GM12878 (cell line): ENCODE data around the gene CSE1L. TPM values are rescaled to one million over a fixed set of nuclear protein-coding genes. Genes with fewer than 3 reads are reported as not detected.

Source experiments
- ATAC-seq: fragments of 200-7000 bp; cut with Tn5 transposase; 3 replicates; pipeline ENCODE4 v1.9.1; 2020; ENCODE audit warnings: mild to moderate bottlenecking, moderate library complexity
- BruUV-seq: library from RNA; stranded (reverse); fragments of 400-500 nt; replicated peaks from 2 replicates; lab custom pipeline; 2021; lab: Mats Ljungman, UMichigan
- CTCF ChIA-PET: fragments of 300-600 bp; sonication (Branson Sonifier 250); formaldehyde crosslinking; extraction: SDS; loops from one replicate; lab custom pipeline; 2021; ENCODE audit warnings: inconsistent platforms; lab: Yijun Ruan, JAX
- POLR2A ChIA-PET: fragments of 350-600 bp; formaldehyde crosslinking; extraction: SDS; loops from one replicate; lab custom pipeline; 2021; ENCODE audit warnings: inconsistent platforms; lab: Charles Lee
- RAD21 ChIA-PET: fragments of 300-600 bp; sonication (Branson Sonifier 250); formaldehyde crosslinking; loops from one replicate; lab custom pipeline; 2023; ENCODE audit warnings: antibody characterized with exemption; ENCODE audit not compliant: unreplicated experiment; lab: Charles Lee
- SMC1A ChIA-PET: fragments of 300-600 bp; sonication (Branson Sonifier 250); formaldehyde crosslinking; loops from one replicate; lab custom pipeline; 2023; ENCODE audit not compliant: unreplicated experiment, uncharacterized antibody; lab: Charles Lee
- DNase-seq: peaks from one replicate; pipeline ENCODE4 v3.0.0-alpha.2; 2011; ENCODE audit warnings: low read depth, low spot score
- FAIRE-seq: peaks from 3 replicates; lab custom pipeline; 2011; peaks lifted over from hg19 to GRCh38; lab: Jason Lieb, UNC
- H2AFZ ChIP-seq: 2 replicates; pipeline ENCODE4 v1.6.0; 2011; ENCODE audit warnings: low read depth, low read length, control low read depth; ENCODE audit not compliant: control insufficient read depth
- H3K27ac ChIP-seq: 2 replicates; pipeline ENCODE4 v1.5.1; 2011; ENCODE audit warnings: control low read depth; ENCODE audit not compliant: control insufficient read depth, insufficient read depth
- H3K27me3 ChIP-seq, 2 experiments: replicated peaks in 1 of 2; 2 replicates each; pipeline versions ENCODE4 v1.6.0 to v1.6.1; 2011; ENCODE audit warnings: low read length in 1 of 2; ENCODE audit not compliant: control insufficient read depth in 2 of 2, insufficient read depth in 2 of 2
- H3K36me3 ChIP-seq, 2 experiments: 2 replicates each; pipeline ENCODE4 v1.5.1; 2011; ENCODE audit warnings: low read length in 1 of 2; ENCODE audit not compliant: control insufficient read depth in 2 of 2, insufficient read depth in 2 of 2
- H3K4me1 ChIP-seq: 2 replicates; pipeline ENCODE4 v1.6.1; 2011; ENCODE audit warnings: mild to moderate bottlenecking, low read length, moderate library complexity, mixed read lengths; ENCODE audit not compliant: control insufficient read depth, insufficient read depth
- H3K4me2 ChIP-seq: 2 replicates; pipeline ENCODE4 v1.6.0; 2011; ENCODE audit warnings: control low read depth; ENCODE audit not compliant: control insufficient read depth, insufficient read depth
- H3K4me3 ChIP-seq: fragments of 200-600 bp; sonication (generic); 2 replicates; pipeline ENCODE4 v1.5.1; 2016
- H3K79me2 ChIP-seq: 2 replicates; pipeline ENCODE4 v1.6.0; 2011; ENCODE audit warnings: low read length; ENCODE audit not compliant: control insufficient read depth, insufficient read depth
- H3K9ac ChIP-seq: 2 replicates; pipeline ENCODE4 v1.8.0; 2011; ENCODE audit warnings: low read length, control low read depth, mixed read lengths; ENCODE audit not compliant: control insufficient read depth, insufficient read depth
- H3K9me3 ChIP-seq: replicated peaks from 3 replicates; pipeline ENCODE4 v1.5.1; 2011; ENCODE audit warnings: mild to moderate bottlenecking, low read length; ENCODE audit not compliant: control insufficient read depth, insufficient read depth
- H4K20me1 ChIP-seq: 2 replicates; pipeline ENCODE4 v1.6.0; 2011; ENCODE audit not compliant: control insufficient read depth, insufficient read depth
- BCL3 ChIP-seq: IDR thresholded peaks from 2 replicates; pipeline ENCODE4 v1.6.1; 2011; ENCODE audit warnings: borderline replicate concordance, low read depth, mild to moderate bottlenecking, moderate library complexity, low read length; ENCODE audit not compliant: insufficient read depth, poor library complexity, severe bottlenecking
- GATAD2B ChIP-seq: fragments of 450-650 bp; conservative IDR thresholded peaks from 2 replicates; pipeline ENCODE4 v1.6.1; 2017; ENCODE audit warnings: low read depth, mild to moderate bottlenecking, moderate library complexity
- WGBS: methylation state at CpG from one replicate; pipeline ENCODE4 v1.1.6; 2016; ENCODE audit warnings: low lambda C conversion rate; ENCODE audit not compliant: insufficient replicate concordance, insufficient coverage; ENCODE audit errors: missing lambda C conversion rate; 5-methylcytosine and 5-hydroxymethylcytosine counted together
- in situ Hi-C: fragments of 300-500 bp; cut with MboI; formaldehyde crosslinking; loops from 9 replicates; pipeline ENCODE4 v1.14.3; 2018; ENCODE audit warnings: mixed read lengths
- intact Hi-C: fragments of 100-400 bp; cut with micrococcal nuclease; formaldehyde crosslinking; loops from one replicate; pipeline ENCODE4 v1.14.2; 2022; ENCODE audit not compliant: unreplicated experiment
- polyA plus RNA-seq, 11 experiments: library from polyadenylated mRNA; depleted of rRNA in 4 of 11; unstranded in 6 of 11; stranded (reverse) in 5 of 11; fragments of >200 nt; fragmentation: Nextera tagmentation in 4 of 11; fragmentation: Illumina TruSeq in 1 of 11; extraction: Ambion mirVana in 4 of 11; extraction: Trizol in 1 of 11; gene quantifications; 1 replicate in 1 of 11; 2 replicates in 10 of 11; pipeline versions ENCODE4 v1.2.1 to v1.2.3, GENCODE V29; 2011 to 2016; ENCODE audit warnings: inconsistent platforms in 2 of 11, missing spikeins in 2 of 11, low read depth in 1 of 11
- total RNA-seq, 4 experiments: library from RNA; depleted of rRNA in 3 of 4; stranded (reverse); fragments of >200 nt in 3 of 4; fragmentation: Illumina TruSeq in 1 of 4; extraction: Trizol in 1 of 4; gene quantifications; 2 replicates each; pipeline versions ENCODE4 v1.2.1 to v1.2.3, GENCODE V29; 2013 to 2021
- TF ChIP-seq, protein P1 (sequence below): fragments of 450-650 bp; IDR thresholded peaks from 2 replicates; pipeline ENCODE4 v1.6.1; 2017; ENCODE audit warnings: mild to moderate bottlenecking, moderate library complexity

Gene CSE1L
- total and polyA plus RNA-seq, 10 of the 15 experiments (the other 5 are each of a cell fraction or from before 2014, with no cell fraction given), result 72.4 to 213 (median 117) TPM

GRCh38 chr20:49034070-49034732 is 11.9 kb upstream of the CSE1L start:
- Histone ChIP-seq H3K36me3 (peaks cover 7 to 12% of the 10 kb centered on the region in 2 experiments), H3K4me3 (no peak overlapping the region), H2AFZ (no peak overlapping the region), H3K79me2 (no peaks in the 10 kb centered on the region), H3K4me2 (no peak overlapping the region), H4K20me1 (no peaks in the 10 kb centered on the region), H3K9me3 (no peaks in the 10 kb centered on the region), H3K4me1 (peaks cover 7% of the 10 kb centered on the region), H3K27me3 (no peaks in the 10 kb centered on the region), H3K9ac (no peak overlapping the region), H3K27ac (no peak overlapping the region)
- intact Hi-C loops, result no loop called here
- no peak for FAIRE-seq
- no peak for ATAC-seq
- ChIA-PET RAD21 (no interaction called here), CTCF (no interaction called here), POLR2A (no interaction called here), SMC1A (no interaction called here)
- in situ Hi-C loops, result no loop called here
- DNase-seq, result no peak
- TF ChIP-seq BCL3 (peak; percentile 53), GATAD2B (no peak)
- TF ChIP-seq, protein P1, sequence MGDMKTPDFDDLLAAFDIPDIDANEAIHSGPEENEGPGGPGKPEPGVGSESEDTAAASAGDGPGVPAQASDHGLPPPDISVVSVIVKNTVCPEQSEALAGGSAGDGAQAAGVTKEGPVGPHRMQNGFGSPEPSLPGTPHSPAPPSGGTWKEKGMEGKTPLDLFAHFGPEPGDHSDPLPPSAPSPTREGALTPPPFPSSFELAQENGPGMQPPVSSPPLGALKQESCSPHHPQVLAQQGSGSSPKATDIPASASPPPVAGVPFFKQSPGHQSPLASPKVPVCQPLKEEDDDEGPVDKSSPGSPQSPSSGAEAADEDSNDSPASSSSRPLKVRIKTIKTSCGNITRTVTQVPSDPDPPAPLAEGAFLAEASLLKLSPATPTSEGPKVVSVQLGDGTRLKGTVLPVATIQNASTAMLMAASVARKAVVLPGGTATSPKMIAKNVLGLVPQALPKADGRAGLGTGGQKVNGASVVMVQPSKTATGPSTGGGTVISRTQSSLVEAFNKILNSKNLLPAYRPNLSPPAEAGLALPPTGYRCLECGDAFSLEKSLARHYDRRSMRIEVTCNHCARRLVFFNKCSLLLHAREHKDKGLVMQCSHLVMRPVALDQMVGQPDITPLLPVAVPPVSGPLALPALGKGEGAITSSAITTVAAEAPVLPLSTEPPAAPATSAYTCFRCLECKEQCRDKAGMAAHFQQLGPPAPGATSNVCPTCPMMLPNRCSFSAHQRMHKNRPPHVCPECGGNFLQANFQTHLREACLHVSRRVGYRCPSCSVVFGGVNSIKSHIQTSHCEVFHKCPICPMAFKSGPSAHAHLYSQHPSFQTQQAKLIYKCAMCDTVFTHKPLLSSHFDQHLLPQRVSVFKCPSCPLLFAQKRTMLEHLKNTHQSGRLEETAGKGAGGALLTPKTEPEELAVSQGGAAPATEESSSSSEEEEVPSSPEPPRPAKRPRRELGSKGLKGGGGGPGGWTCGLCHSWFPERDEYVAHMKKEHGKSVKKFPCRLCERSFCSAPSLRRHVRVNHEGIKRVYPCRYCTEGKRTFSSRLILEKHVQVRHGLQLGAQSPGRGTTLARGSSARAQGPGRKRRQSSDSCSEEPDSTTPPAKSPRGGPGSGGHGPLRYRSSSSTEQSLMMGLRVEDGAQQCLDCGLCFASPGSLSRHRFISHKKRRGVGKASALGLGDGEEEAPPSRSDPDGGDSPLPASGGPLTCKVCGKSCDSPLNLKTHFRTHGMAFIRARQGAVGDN, result no peak
- no TSS peak for BruUV-seq
- WGBS, result 99% methylated on average over 7 of the region's 7 CpGs
